GM19452 (cell line): ENCODE data around the gene ZBTB20.

ENCODE experiments used
- ATAC-seq: cut with Tn5 transposase; IDR thresholded peaks from one replicate; pipeline ENCODE4 v1.9.1; 2021; ENCODE audit not compliant: unreplicated experiment

Gene ZBTB20

GRCh38 chr3:115038817-115039216 is 108.3 kb downstream of the ZBTB20 start:
- no peak for ATAC-seq

- no peak for ATAC-seq
These were observed 124.2 kb downstream of the ZBTB20 start for GRCh38 chr3:115022835-115023398.

GRCh38 chr3:115022199-115022598 is 124.9 kb downstream of the ZBTB20 start:
- no peak for ATAC-seq

- no peak for ATAC-seq
These were observed 126.0 kb downstream of the ZBTB20 start for GRCh38 chr3:115021061-115021460.

- no peak for ATAC-seq
These were observed 127.2 kb downstream of the ZBTB20 start for GRCh38 chr3:115019900-115020299.

- no peak for ATAC-seq
These were observed 128.4 kb downstream of the ZBTB20 start for GRCh38 chr3:115018694-115019093.

- ATAC-seq: no peak
These were observed 139.1 kb downstream of the ZBTB20 start for GRCh38 chr3:115007966-115008365.

GRCh38 chr3:115004201-115005140 is 142.6 kb downstream of the ZBTB20 start:
- no peak for ATAC-seq

- no peak for ATAC-seq
These were observed 148.0 kb downstream of the ZBTB20 start for GRCh38 chr3:114998971-114999579.

GRCh38 chr3:114994554-114995341 is 152.3 kb downstream of the ZBTB20 start:
- ATAC-seq: no peak

GRCh38 chr3:114985776-114986175 is 161.3 kb downstream of the ZBTB20 start:
- ATAC-seq: no peak

- no peak for ATAC-seq
These were observed 163.8 kb downstream of the ZBTB20 start for GRCh38 chr3:114983248-114983647.

- peak; percentile 89 for ATAC-seq
These were observed 172.7 kb downstream of the ZBTB20 start for GRCh38 chr3:114974387-114974786.

- ATAC-seq: no peak
These were observed 173.6 kb downstream of the ZBTB20 start for GRCh38 chr3:114973536-114973935.

GRCh38 chr3:114967168-114967567 is 179.9 kb downstream of the ZBTB20 start:
- no peak for ATAC-seq

- ATAC-seq: no peak
These were observed 184.9 kb downstream of the ZBTB20 start for GRCh38 chr3:114962189-114962588.

- no peak for ATAC-seq
These were observed 188.2 kb downstream of the ZBTB20 start for GRCh38 chr3:114958930-114959329.

GRCh38 chr3:114953800-114954199 is 193.3 kb downstream of the ZBTB20 start:
- no peak for ATAC-seq

- no peak for ATAC-seq
These were observed 193.8 kb downstream of the ZBTB20 start for GRCh38 chr3:114953215-114953799.

GRCh38 chr3:114942773-114943172 is 204.3 kb downstream of the ZBTB20 start:
- no peak for ATAC-seq
